DOHH2 (cell line): Measurements from ENCODE around the gene AURKA.

Source experiments
- H3F3A ChIP-seq: fragments of 200-600 bp; sonication (generic), shearing (Covaris generic); 2 replicates; pipeline ENCODE4 v1.6.0; 2016; ENCODE audit warnings: antibody characterized with exemption, mild to moderate bottlenecking; ENCODE audit not compliant: control insufficient read depth, insufficient read depth
- H3K27ac ChIP-seq: fragments of 200-600 bp; sonication (generic); 2 replicates; pipeline ENCODE4 v1.5.1; 2014; ENCODE audit warnings: low read depth, mild to moderate bottlenecking, low read length, moderate library complexity
- H3K27me3 ChIP-seq: fragments of 200-600 bp; sonication (generic); 2 replicates; pipeline ENCODE4 v1.6.1; 2014; ENCODE audit warnings: mild to moderate bottlenecking, low read length, mixed read lengths; ENCODE audit not compliant: control insufficient read depth
- H3K36me3 ChIP-seq: fragments of 200-600 bp; sonication (generic); 2 replicates; pipeline ENCODE4 v1.6.1; 2014; ENCODE audit warnings: mild to moderate bottlenecking, low read length, moderate library complexity, mixed read lengths; ENCODE audit not compliant: control insufficient read depth
- H3K4me1 ChIP-seq: fragments of 200-600 bp; sonication (generic); 2 replicates; pipeline ENCODE4 v1.6.1; 2014; ENCODE audit warnings: mild to moderate bottlenecking, low read length, mixed read lengths; ENCODE audit not compliant: control insufficient read depth
- H3K4me2 ChIP-seq: fragments of 200-600 bp; sonication (generic); 2 replicates; pipeline ENCODE4 v1.6.0; 2014; ENCODE audit warnings: mild to moderate bottlenecking, low read length, moderate library complexity
- H3K4me3 ChIP-seq: fragments of 200-600 bp; sonication (generic); 2 replicates; pipeline ENCODE4 v1.5.1; 2014; ENCODE audit warnings: mild to moderate bottlenecking, low read length, mixed read lengths
- H3K79me2 ChIP-seq: fragments of 200-600 bp; sonication (generic); 2 replicates; pipeline ENCODE4 v1.6.1; 2014; ENCODE audit warnings: mild to moderate bottlenecking, low read length, mixed read lengths; ENCODE audit not compliant: control insufficient read depth
- H3K9me2 ChIP-seq: fragments of 200-600 bp; sonication (generic); replicated peaks from 2 replicates; pipeline ENCODE4 v1.6.1; 2014; ENCODE audit warnings: mild to moderate bottlenecking, low read length, mixed read lengths; ENCODE audit not compliant: control insufficient read depth
- H3K9me3 ChIP-seq: fragments of 200-600 bp; sonication (generic); 2 replicates; pipeline ENCODE4 v1.6.1; 2014; ENCODE audit warnings: antibody characterized with exemption, low read length, mixed read lengths; ENCODE audit not compliant: control insufficient read depth, insufficient read depth
- H4K20me1 ChIP-seq: fragments of 200-600 bp; sonication (generic); 2 replicates; pipeline ENCODE4 v1.6.0; 2014; ENCODE audit warnings: low read depth, mild to moderate bottlenecking, antibody characterized with exemption, low read length, moderate library complexity; ENCODE audit not compliant: control insufficient read depth, insufficient read depth
- EZH2phosphoT487 ChIP-seq: fragments of 200-600 bp; sonication (generic); IDR thresholded peaks from 2 replicates; pipeline ENCODE4 v1.6.1; 2017; ENCODE audit warnings: borderline replicate concordance, mild to moderate bottlenecking, antibody characterized with exemption, low read length, moderate library complexity, mixed read lengths
- TF ChIP-seq, protein P1 (sequence below): fragments of 200-600 bp; sonication (generic); IDR thresholded peaks from one replicate; pipeline ENCODE4 v1.5.1; 2014; ENCODE audit warnings: antibody characterized with exemption, mild to moderate bottlenecking, low read depth, low read length; ENCODE audit not compliant: poor library complexity, severe bottlenecking

The AURKA gene

DNA sequence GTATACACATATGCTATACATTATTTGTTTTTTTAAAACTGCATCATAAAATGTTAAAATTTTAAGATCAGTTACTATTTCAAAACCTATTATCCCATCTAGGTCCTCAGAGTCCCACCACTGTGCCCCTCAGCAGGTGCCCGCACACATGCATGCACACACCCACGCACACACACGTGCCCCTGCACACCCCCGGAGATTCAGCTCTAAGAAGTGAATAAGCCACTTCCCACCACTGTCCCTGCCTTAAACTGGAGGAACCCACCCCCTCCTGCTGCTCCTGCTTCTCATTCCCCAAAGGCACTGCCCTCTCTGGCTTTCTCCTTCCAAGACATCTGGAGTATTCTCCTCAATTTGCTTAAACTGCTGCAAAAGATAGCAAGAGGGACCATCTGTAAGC is 38.7 kb downstream of the AURKA start:
- TF ChIP-seq, protein P1, sequence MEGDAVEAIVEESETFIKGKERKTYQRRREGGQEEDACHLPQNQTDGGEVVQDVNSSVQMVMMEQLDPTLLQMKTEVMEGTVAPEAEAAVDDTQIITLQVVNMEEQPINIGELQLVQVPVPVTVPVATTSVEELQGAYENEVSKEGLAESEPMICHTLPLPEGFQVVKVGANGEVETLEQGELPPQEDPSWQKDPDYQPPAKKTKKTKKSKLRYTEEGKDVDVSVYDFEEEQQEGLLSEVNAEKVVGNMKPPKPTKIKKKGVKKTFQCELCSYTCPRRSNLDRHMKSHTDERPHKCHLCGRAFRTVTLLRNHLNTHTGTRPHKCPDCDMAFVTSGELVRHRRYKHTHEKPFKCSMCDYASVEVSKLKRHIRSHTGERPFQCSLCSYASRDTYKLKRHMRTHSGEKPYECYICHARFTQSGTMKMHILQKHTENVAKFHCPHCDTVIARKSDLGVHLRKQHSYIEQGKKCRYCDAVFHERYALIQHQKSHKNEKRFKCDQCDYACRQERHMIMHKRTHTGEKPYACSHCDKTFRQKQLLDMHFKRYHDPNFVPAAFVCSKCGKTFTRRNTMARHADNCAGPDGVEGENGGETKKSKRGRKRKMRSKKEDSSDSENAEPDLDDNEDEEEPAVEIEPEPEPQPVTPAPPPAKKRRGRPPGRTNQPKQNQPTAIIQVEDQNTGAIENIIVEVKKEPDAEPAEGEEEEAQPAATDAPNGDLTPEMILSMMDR = no peak
- no peak for TF ChIP-seq EZH2phosphoT487
- Histone ChIP-seq H3F3A (no peaks in the 10 kb centered on the region), H3K4me2 (no peak overlapping the region), H3K4me1 (no peaks in the 10 kb centered on the region), H3K36me3 (no peaks in the 10 kb centered on the region), H3K9me3 (no peaks in the 10 kb centered on the region), H3K4me3 (no peak overlapping the region), H3K27ac (no peak overlapping the region), H3K27me3 (peaks cover 33% of the 10 kb centered on the region), H3K9me2 (no peaks in the 10 kb centered on the region), H3K79me2 (no peaks in the 10 kb centered on the region), H4K20me1 (no peaks in the 10 kb centered on the region)

GRCh38 chr20:56352345-56353055 is 39.5 kb downstream of the AURKA start:
- no peaks in the 10 kb centered on the region for H3K9me2 ChIP-seq
- no peak overlapping the region for H3K4me3 ChIP-seq
- no peaks in the 10 kb centered on the region for H3K79me2 ChIP-seq
- no peaks in the 10 kb centered on the region for H4K20me1 ChIP-seq
- no peaks in the 10 kb centered on the region for H3K4me1 ChIP-seq
- no peaks in the 10 kb centered on the region for H3F3A ChIP-seq
- H3K36me3 ChIP-seq = no peaks in the 10 kb centered on the region
- H3K27me3 ChIP-seq = peaks cover 27% of the 10 kb centered on the region
- no peak overlapping the region for H3K4me2 ChIP-seq
- TF ChIP-seq, protein P1 = no peak
- TF ChIP-seq EZH2phosphoT487 = no peak
- H3K9me3 ChIP-seq = no peaks in the 10 kb centered on the region
- H3K27ac ChIP-seq = no peak overlapping the region

DNA sequence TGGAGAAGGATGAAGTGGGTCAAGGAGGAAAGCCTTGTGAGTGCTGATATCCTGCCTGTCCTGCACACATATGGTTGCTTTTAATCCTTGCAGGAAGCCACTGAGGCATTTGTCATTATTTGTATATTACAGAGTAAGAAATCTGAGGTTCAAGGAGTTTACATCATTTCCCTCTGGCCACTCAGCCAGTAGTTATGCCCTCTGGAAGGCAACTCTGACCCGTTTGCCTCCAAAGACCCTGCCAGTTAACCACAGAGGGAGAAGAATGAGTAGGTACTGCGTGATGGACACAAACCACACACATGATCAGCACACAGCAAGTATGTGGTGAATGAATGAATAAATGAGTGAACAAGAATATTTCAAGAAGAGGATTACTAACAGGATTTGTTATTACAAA is 41.2 kb downstream of the AURKA start:
- Histone ChIP-seq H4K20me1 (no peaks in the 10 kb centered on the region), H3K79me2 (no peaks in the 10 kb centered on the region), H3K4me2 (no peak overlapping the region), H3K4me1 (no peaks in the 10 kb centered on the region), H3F3A (no peaks in the 10 kb centered on the region), H3K9me2 (no peaks in the 10 kb centered on the region), H3K27me3 (peaks cover 20% of the 10 kb centered on the region), H3K36me3 (no peaks in the 10 kb centered on the region), H3K4me3 (no peak overlapping the region), H3K9me3 (no peaks in the 10 kb centered on the region), H3K27ac (no peak overlapping the region)
- TF ChIP-seq EZH2phosphoT487 = no peak
- TF ChIP-seq, protein P1 = no peak
